Nephron (organoid): ENCODE results near the gene CSNK1A1.
A peak's percentile ranks its signal among the peaks of the same experiment; 100 is the strongest.
"Not testable (repeated sequence)": the region's sequence is repeated elsewhere in the genome, so short reads cannot be mapped to it uniquely, and the experiment has no call there.

Experiments
- H3K27ac Mint-ChIP-seq, 3 experiments: 2 replicates each; pipeline ENCODE4 v1.8.0; 2020; ENCODE audit warnings: mixed read lengths in 3 of 3, mild to moderate bottlenecking in 2 of 3, moderate library complexity in 1 of 3
- H3K27me3 Mint-ChIP-seq: 2 replicates; pipeline ENCODE4 v1.8.0; 2021; ENCODE audit warnings: low read depth, mild to moderate bottlenecking, moderate library complexity, mixed read lengths
- H3K36me3 Mint-ChIP-seq: 2 replicates; pipeline ENCODE4 v1.8.0; 2020; ENCODE audit warnings: low read depth, mixed read lengths
- H3K4me1 Mint-ChIP-seq: 2 replicates; pipeline ENCODE4 v1.8.0; 2020; ENCODE audit warnings: mixed read lengths
- H3K4me3 Mint-ChIP-seq, 3 experiments: 2 replicates each; pipeline ENCODE4 v1.8.0; 2020; ENCODE audit warnings: mild to moderate bottlenecking in 3 of 3, mixed read lengths in 3 of 3, moderate library complexity in 2 of 3
- H3K9me3 Mint-ChIP-seq: 2 replicates; pipeline ENCODE4 v1.8.0; 2020; ENCODE audit warnings: mixed read lengths
- CTCF ChIP-seq, 3 experiments: fragments of 200-600 bp; sonication (generic); IDR thresholded peaks; one replicate each; pipeline ENCODE4 v1.5.0; 2021; ENCODE audit warnings: antibody characterized with exemption in 3 of 3; ENCODE audit not compliant: unreplicated experiment in 3 of 3

The CSNK1A1 gene

GRCh38 chr5:149551227-149552037 is at the start of gene CSNK1A1:
TSS of gene CSNK1A1 (minus strand) at chr5:149551439. CDS start at chr5:149550964, 475 bp downstream.
- no peaks in the 10 kb centered on the region for H3K9me3 Mint-ChIP-seq
- peaks cover 28% of the 10 kb centered on the region for H3K4me1 Mint-ChIP-seq
- H3K27ac Mint-ChIP-seq = peak within 1 kb of the TSS; percentile 96 to 100 (median 98)
- H3K4me3 Mint-ChIP-seq = peak within 1 kb of the TSS; percentile 96 to 100 (median 98)
- H3K27me3 Mint-ChIP-seq = peaks cover 3% of the 10 kb centered on the region
- peaks cover 32% of the 10 kb centered on the region for H3K36me3 Mint-ChIP-seq
- peak; percentile 85 to 91 (median 86) for TF ChIP-seq CTCF (IDR thresholded peaks at IDR 0.05; ENCODE audit: unreplicated experiment in 3 of 3)

- Mint-ChIP-seq H3K27ac (no peak overlapping the region), H3K27me3 (peaks cover 3% of the 10 kb centered on the region), H3K9me3 (no peaks in the 10 kb centered on the region), H3K4me1 (no peaks in the 10 kb centered on the region), H3K36me3 (no peaks in the 10 kb centered on the region), H3K4me3 (no peak overlapping the region)
- TF ChIP-seq CTCF (IDR thresholded peaks at IDR 0.05; ENCODE audit: unreplicated experiment in 3 of 3) = no peak
Measured at GRCh38 chr5:149600932-149601331, 49.7 kb upstream of the CSNK1A1 start.

GRCh38 chr5:149599375-149599774 is 48.1 kb upstream of the CSNK1A1 start:
- H3K4me1 Mint-ChIP-seq = no peaks in the 10 kb centered on the region
- peaks cover 3% of the 10 kb centered on the region for H3K27me3 Mint-ChIP-seq
- H3K4me3 Mint-ChIP-seq = no peak overlapping the region
- H3K36me3 Mint-ChIP-seq = no peaks in the 10 kb centered on the region
- TF ChIP-seq CTCF (IDR thresholded peaks at IDR 0.05; ENCODE audit: unreplicated experiment in 3 of 3) = no peak
- no peaks in the 10 kb centered on the region for H3K9me3 Mint-ChIP-seq
- no peak overlapping the region for H3K27ac Mint-ChIP-seq

GRCh38 chr5:149598966-149599365 is 47.7 kb upstream of the CSNK1A1 start:
- no peak for TF ChIP-seq CTCF (IDR thresholded peaks at IDR 0.05; ENCODE audit: unreplicated experiment in 3 of 3)
- Mint-ChIP-seq H3K27me3 (peaks cover 3% of the 10 kb centered on the region), H3K9me3 (no peaks in the 10 kb centered on the region), H3K36me3 (no peaks in the 10 kb centered on the region), H3K4me3 (no peak overlapping the region), H3K4me1 (no peaks in the 10 kb centered on the region), H3K27ac (no peak overlapping the region)

GRCh38 chr5:149598234-149598633 is 47.0 kb upstream of the CSNK1A1 start:
- H3K4me1 Mint-ChIP-seq, H3K4me3 Mint-ChIP-seq, H3K36me3 Mint-ChIP-seq, H3K27ac Mint-ChIP-seq, H3K27me3 Mint-ChIP-seq, H3K9me3 Mint-ChIP-seq: not testable (repeated sequence)

GRCh38 chr5:149597618-149598017 is 46.4 kb upstream of the CSNK1A1 start:
- Mint-ChIP-seq H3K27me3 (peaks cover 3% of the 10 kb centered on the region), H3K4me3 (no peak overlapping the region), H3K9me3 (no peaks in the 10 kb centered on the region), H3K36me3 (no peaks in the 10 kb centered on the region), H3K27ac (no peak overlapping the region), H3K4me1 (no peaks in the 10 kb centered on the region)
- no peak for TF ChIP-seq CTCF (IDR thresholded peaks at IDR 0.05; ENCODE audit: unreplicated experiment in 3 of 3)
